GM19455 (cell line): Measurements from ENCODE around the gene PTPRU.

Experiments
- ATAC-seq: cut with Tn5 transposase; IDR thresholded peaks from one replicate; pipeline ENCODE4 v1.9.1; 2021; ENCODE audit not compliant: unreplicated experiment

Gene PTPRU

DNA sequence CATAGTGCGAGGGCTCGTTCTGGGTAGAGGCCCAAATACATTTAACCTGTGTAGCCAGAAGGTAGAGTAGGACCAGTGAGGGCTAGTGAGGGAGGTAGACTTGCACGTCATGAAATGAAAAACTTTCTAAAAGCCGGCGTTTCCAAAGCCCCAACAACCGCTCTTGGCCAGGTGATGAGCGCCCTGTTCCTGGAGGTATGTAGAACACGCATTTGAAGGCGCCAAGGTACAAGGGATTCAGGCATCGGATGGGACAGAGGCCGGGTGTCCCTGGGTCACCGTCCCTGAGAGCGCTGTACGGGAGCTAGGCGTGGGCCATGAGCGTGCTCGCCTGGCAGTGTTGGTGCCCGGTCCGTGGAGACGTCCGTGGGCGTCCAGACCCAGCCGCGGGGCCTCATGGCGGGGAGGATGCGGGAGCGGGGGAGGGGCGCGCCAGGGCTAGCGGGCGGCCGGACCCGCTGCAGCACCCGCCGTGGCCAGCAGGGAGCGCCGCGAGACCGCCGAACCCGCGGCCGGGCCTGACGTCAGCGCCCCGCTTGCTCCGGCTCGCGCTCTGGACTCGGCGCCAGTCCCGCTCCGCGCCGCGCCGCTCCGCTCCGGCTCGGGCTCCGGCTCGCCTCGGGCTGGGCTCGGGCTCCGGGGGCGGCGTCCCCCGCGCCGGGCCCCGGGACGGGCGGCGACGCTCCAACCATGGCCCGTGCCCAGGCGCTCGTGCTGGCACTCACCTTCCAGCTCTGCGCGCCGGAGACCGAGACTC lies at the start of gene PTPRU:
Gene PTPRU (plus strand): TSS at position 568 of the 757 bp plus-strand sequence. CDS start 123 bp downstream, at position 691.
- no peak for ATAC-seq

DNA sequence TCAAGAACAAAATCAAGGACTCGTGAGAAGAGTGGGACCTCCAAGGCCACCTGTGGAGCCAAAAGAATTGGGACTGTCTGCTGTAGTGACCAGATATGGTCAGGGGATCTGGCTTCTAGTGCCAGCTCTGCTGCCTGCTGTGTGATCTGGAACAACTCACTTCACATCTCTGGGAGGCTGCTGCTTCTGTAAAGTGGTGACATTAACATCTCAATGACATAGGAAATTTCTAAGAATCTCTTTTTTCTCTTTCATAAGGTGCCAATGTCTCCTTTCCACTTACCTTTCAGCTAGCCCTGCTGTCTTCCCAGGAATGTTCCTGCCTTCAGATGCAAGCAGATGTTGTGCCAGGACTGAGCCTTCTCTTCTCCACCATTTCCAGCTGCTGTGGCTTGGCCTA lies 49.6 kb upstream of the PTPRU start:
- ATAC-seq: no peak

GRCh38 chr1:29190718-29191117 lies 45.6 kb upstream of the PTPRU start:
- no peak for ATAC-seq

DNA sequence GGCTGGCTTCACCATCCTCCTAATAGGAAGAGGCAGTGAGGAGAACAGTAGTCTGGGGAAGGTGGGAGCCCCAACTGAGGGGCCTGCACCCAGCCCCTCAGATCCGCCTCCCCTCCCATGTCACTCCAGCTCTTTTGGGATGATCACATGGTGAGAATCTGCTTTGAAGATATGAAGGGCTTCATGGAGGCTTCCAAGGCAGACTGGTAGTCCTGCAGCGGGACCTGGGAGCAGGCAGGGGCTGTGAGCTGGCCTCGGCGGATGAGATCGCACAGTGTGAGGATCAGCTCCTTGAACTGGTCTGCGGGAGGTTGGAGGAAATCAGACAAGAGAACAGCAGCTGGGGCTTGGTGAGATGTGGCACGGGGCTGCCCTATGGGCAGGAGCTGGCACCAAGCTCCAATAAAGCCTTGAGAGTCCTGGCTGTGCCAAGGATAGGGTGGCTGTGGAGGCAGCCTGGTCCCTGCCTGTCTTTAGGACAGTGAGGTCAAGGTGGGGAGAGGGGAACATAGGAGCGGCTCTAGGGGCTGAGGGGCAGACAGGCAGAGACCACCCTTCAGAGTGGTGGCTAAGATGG lies 42.4 kb upstream of the PTPRU start:
- no peak for ATAC-seq

GRCh38 chr1:29195881-29196291 lies 40.4 kb upstream of the PTPRU start:
- no peak for ATAC-seq

DNA sequence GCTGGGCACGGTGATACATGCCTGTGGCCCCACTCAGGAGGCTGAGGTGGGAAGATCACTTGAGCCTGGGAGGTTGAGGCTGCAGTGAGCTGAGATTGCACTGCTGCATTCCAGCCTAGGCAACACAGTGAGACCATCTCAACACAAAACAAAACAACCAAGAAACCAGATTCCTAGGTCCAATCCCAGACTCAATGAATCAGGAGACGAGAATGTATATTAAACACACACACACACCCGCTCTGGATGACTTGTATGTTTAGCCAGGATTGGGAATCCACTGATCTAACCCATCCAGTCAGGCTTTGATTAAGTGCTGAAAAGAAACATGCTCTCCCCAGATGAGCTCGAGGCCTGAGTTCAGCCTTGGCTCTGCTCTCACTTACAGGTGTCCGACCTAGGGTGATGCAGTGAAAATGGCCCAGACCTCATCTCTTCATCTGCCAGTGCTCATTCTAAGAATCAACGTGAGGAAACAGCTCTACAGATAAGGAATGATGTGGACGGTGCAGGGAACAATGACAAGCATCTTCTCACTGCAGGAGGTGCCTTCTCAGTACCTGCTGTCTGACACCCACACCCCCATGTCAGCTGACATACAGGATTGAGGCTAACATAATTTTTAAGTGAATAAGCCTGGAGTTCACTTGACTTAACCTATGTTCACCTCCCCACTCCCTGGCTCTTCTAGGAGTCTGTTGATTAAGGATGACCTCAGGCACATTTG lies 39.3 kb upstream of the PTPRU start:
- no peak for ATAC-seq

- no peak for ATAC-seq
These were observed 38.8 kb upstream of the PTPRU start for GRCh38 chr1:29197590-29197924.

DNA sequence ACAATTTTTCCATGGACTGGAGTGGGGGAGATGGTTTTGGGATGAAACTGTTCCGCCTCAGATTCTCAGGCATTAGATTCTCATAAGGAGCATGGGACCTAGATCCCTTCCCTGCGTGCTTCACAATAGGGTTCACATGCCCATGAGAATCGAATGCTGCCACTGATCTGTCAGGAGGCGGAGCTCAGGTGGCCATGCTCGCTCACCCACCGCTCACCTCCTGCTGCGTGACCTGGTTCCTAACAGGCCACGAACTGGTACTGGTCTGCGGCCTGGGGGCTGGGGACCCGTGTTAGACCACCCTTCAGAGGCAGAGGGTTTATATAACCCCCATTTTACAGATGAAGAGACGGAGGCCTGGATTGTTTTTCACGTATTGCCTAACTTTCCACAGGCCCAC lies 38.3 kb upstream of the PTPRU start:
- no peak for ATAC-seq

GRCh38 chr1:29200906-29201594 lies 35.3 kb upstream of the PTPRU start:
- no peak for ATAC-seq

GRCh38 chr1:29201595-29202051 lies 34.7 kb upstream of the PTPRU start:
- ATAC-seq: no peak

DNA sequence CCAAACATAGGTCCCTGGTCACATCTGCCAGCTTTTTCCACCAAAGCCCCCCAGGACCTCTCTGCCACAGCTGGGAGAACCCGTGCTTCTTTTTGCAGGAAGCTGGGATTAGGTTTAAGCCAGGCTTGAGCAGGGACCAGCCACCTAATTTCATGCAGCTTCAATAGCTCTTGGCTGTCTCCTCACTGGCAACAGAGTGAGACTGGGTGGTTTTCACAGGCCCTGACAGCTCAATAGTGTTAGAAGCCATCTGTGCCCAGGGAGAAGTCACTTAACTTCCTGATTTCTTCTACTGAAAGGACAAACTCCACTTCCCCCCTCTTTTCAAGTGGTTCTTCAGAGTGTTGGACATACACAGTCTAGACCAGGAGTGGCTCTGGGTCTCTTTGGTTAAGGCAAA lies 34.3 kb upstream of the PTPRU start:
- no peak for ATAC-seq

DNA sequence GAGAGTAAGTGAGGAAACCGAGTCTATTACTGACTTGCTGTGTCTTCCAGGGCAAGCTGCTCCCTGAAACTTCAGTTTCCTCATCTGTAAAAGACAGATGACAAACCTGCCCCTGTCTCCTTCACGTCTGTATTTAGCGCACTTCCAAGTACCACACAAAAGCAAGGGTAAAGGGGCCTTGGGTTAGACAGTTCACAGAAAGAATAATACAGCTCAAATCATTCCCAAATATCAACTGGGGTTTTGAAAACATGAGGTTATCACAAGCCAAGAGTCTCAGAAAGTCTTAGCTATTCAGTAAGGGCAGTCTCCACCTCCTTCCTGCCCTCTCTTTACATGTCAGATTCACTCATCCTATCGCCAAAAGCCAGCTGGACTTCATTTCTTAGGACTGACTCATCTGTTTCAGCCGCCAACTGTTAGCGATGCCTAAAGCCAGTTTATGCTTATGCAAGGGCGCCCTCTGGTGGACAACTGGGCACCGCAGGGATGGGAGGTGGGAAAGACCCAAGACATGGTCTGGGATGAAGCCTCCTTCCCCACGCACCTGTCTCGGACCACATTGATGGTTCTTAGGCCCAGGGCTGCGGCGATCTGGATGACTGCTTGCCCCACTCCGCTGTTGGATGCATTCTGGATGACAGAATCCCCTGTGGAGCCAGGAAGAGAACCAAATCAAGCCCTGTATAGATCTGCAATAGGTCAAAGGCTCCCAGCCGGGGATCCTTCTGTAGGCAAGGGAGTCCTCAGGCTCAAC lies 33.6 kb upstream of the PTPRU start:
- peak; percentile 71 for ATAC-seq

- ATAC-seq: no peak
These were observed 27.9 kb upstream of the PTPRU start for GRCh38 chr1:29208442-29208841.

- no peak for ATAC-seq
These were observed 27.1 kb upstream of the PTPRU start for GRCh38 chr1:29209173-29209572.

DNA sequence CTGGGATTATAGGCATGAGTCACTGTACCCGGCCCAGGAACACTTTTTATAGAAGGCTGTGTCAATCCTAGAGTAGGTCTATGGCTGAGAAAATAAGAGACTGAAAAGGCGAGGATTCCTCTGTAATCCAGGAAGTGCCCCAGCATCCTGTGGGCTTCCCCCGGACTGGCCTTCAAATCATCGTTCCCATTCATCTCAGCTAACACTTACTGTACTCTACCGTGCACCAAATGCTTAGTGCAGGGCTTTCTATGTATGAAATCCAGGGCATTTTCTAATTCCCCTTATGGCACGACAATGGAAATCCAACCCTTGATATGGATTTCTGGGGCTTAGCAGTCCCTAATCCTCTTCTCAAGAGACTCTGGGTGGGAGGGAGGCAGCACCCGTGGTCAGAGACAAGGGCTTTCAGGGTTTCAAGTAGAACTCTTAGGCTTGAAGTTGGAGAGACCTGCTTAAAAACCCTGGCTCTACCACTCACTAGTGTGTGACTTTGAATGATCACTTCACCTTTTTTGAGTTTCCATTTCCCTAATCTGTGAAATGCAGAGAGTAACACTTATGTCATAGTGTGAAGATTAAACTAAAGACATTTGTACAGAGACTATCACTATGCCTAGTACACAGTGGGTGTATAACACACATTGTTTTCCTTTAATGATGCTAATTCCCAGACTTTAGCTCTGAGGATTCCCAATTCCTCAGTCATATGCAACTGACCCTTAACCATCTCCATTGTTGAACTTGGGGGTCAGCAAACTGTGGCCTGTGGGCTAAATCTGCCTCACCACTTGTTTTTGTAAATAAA lies 25.8 kb upstream of the PTPRU start:
- no peak for ATAC-seq

DNA sequence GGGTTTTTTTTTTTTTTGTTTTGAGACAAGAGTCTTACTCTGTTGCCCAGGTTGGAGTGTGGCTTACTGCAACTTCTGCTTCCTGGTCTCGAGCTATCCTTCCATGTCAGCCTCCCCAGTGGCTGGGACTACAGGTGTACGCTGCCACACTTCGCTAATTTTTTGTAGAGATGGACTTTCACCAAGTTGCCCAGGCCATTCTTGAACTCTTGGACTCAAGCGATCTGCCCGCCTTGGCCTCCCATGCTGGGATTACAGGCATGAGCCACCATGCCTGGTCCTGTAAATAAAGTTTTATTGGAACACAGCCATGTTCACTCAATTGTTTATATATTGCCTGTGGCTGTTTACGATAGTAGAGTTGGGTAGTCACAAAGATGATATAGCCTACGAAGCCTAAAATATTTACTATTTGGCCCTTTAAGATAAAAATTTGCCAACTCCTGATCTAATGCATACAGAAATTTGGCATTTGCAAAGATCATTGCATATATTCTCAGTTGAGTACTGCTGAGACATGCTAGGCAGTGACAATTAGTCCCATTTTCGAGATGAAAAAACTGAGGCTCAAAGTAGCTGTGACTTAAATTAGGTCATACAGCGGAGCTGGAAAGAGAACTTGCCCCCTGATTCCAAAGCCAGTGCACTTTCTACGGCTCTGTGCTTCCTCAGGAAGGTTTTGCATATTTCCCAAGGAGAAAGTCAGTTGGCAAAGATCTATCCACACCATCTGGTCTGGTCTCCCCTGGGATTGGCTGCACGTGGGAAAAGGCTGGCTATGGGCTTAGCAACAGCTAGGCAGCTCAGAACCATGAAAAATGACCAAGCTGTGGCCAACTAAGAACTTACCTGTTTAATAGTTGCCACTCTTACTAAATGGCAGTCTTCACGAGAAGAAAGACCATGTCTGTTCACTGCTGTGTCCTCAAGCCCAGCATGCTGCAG lies 25.0 kb upstream of the PTPRU start:
- ATAC-seq: no peak

GRCh38 chr1:29213055-29213454 lies 23.3 kb upstream of the PTPRU start:
- ATAC-seq: no peak

GRCh38 chr1:29217633-29218032 lies 18.7 kb upstream of the PTPRU start:
- no peak for ATAC-seq

DNA sequence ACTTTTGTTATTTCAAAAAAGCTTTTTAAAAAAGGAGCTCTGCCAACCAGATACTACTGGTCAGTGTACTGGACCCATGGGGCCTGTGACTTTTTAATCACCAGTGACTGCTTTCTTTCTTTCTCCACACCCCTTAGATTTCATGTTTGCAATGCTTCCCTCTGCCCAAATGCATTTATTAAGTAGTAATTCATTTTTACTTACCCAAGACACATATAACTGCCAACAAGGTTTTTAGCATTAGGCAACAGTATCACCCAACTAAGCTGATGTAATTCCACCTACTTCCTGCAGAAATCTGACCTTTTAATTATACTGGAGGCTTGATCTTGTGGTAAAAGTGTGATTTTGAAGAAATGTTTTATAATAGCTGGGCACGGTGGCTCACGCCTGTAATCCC lies 18.1 kb upstream of the PTPRU start:
- no peak for ATAC-seq
